K562 (cell line): ENCODE data around the gene MXD3. TPM values are rescaled to one million over a fixed set of nuclear protein-coding genes. Genes with fewer than 3 reads are reported as not detected.
A peak's percentile ranks its signal among the peaks of the same experiment; 100 is the strongest.

ENCODE experiments used
- CHD4 ChIP-seq: fragments of 200-600 bp; sonication (generic); IDR thresholded peaks from 3 replicates; pipeline ENCODE4 v1.6.1; 2012; ENCODE audit warnings: low read depth, mild to moderate bottlenecking, mixed read lengths, low read length, inconsistent platforms; ENCODE audit not compliant: insufficient read depth, insufficient replicate concordance, poor library complexity, severe bottlenecking
- CSDE1 ChIP-seq, 2 experiments: fragments of 450-650 bp; IDR thresholded peaks; 2 replicates each; pipeline ENCODE4 v1.6.1; 2016; ENCODE audit warnings: mild to moderate bottlenecking in 1 of 2
- EGR1 ChIP-seq: fragments of 450-650 bp; conservative IDR thresholded peaks from 2 replicates; pipeline ENCODE4 v1.6.1; 2017; ENCODE audit warnings: mild to moderate bottlenecking
- ETV1 ChIP-seq: fragments of 450-650 bp; conservative IDR thresholded peaks from 2 replicates; pipeline ENCODE4 v1.6.1; 2016; ENCODE audit warnings: missing genetic modification characterization, control low read depth, low read depth, missing compliant biosample characterization
- HIVEP1 ChIP-seq: fragments of 250-450 bp; sonication (Bioruptor Pico); IDR thresholded peaks from 2 replicates; pipeline ENCODE4 v1.4.0; 2020; ENCODE audit warnings: mild to moderate bottlenecking
- KHSRP ChIP-seq: fragments of 450-650 bp; IDR thresholded peaks from 2 replicates; pipeline ENCODE4 v1.6.1; 2017
- MAZ ChIP-seq, 2 experiments: fragments of 450-650 bp in 1 of 2; sonication (generic) in 1 of 2; formaldehyde crosslinking; IDR thresholded peaks in 1 of 2; conservative IDR thresholded peaks in 1 of 2; 2 replicates each; pipeline versions ENCODE4 v1.4.0 to v1.5.0; 2020; ENCODE audit warnings: mild to moderate bottlenecking in 1 of 2, missing genetic modification reagents in 1 of 2
- NONO ChIP-seq, 2 experiments: fragments of 200-400 bp in 1 of 2; fragments of 450-650 bp in 1 of 2; formaldehyde crosslinking in 1 of 2; IDR thresholded peaks; 2 replicates each; pipeline ENCODE4 v1.6.1; 2017; ENCODE audit warnings: low read depth in 2 of 2, mild to moderate bottlenecking in 2 of 2, moderate library complexity in 2 of 2, low read length in 1 of 2
- RUNX1 ChIP-seq: sonication (generic); IDR thresholded peaks from 2 replicates; pipeline ENCODE4 v1.6.1; 2016; ENCODE audit warnings: antibody characterized with exemption, low read depth
- SNRNP70 ChIP-seq: fragments of 200-400 bp; formaldehyde crosslinking; optimal IDR thresholded peaks from 2 replicates; pipeline ENCODE3; 2017; ENCODE audit warnings: low read depth, low read length
- SRSF1 ChIP-seq: fragments of 200-400 bp; formaldehyde crosslinking; IDR thresholded peaks from 2 replicates; pipeline ENCODE4 v1.6.1; 2017; ENCODE audit warnings: mild to moderate bottlenecking, low read depth, low read length, moderate library complexity
- TAF15 ChIP-seq: fragments of 200-400 bp; formaldehyde crosslinking; IDR thresholded peaks from 2 replicates; pipeline ENCODE4 v1.6.1; 2017; ENCODE audit warnings: mild to moderate bottlenecking, low read depth, low read length, moderate library complexity
- TCF7 ChIP-seq: sonication (generic); IDR thresholded peaks from 2 replicates; pipeline ENCODE4 v1.6.1; 2016; ENCODE audit warnings: antibody characterized with exemption, borderline replicate concordance
- ZNF124 ChIP-seq: sonication (generic); formaldehyde crosslinking; IDR thresholded peaks from 2 replicates; pipeline ENCODE4 v1.8.1; 2022; ENCODE audit warnings: missing genetic modification reagents
- ZNF224 ChIP-seq: sonication (generic); formaldehyde crosslinking; IDR thresholded peaks from 2 replicates; pipeline ENCODE4 v1.8.0; 2022; ENCODE audit warnings: mild to moderate bottlenecking, missing genetic modification reagents
- ZNF232 ChIP-seq: sonication (generic); formaldehyde crosslinking; IDR thresholded peaks from 2 replicates; pipeline ENCODE4 v1.8.0; 2022; ENCODE audit warnings: mild to moderate bottlenecking, missing genetic modification reagents
- ZNF274 ChIP-seq: IDR thresholded peaks from 2 replicates; pipeline ENCODE4 v1.6.1; 2011; ENCODE audit warnings: low read depth, mild to moderate bottlenecking, low read length, moderate library complexity, borderline replicate concordance
- ZNF408 ChIP-seq: fragments of 250-450 bp; sonication (Bioruptor Pico); IDR thresholded peaks from 2 replicates; pipeline ENCODE4 v1.4.0; 2020; ENCODE audit warnings: low read depth, mild to moderate bottlenecking, moderate library complexity
- ZNF785 ChIP-seq: fragments of 250-450 bp; sonication (Bioruptor Pico); IDR thresholded peaks from 2 replicates; pipeline ENCODE4 v1.4.0; 2020; ENCODE audit warnings: mild to moderate bottlenecking
- ZSCAN29 ChIP-seq: fragments of 450-650 bp; IDR thresholded peaks from 2 replicates; pipeline ENCODE4 v1.6.1; 2017
- polyA plus RNA-seq, 8 experiments: library from polyadenylated mRNA; depleted of rRNA in 4 of 8; stranded (reverse) in 5 of 8; unstranded in 3 of 8; fragments of >200 nt; fragmentation: Nextera tagmentation in 2 of 8; fragmentation: Illumina TruSeq in 1 of 8; extraction: Ambion mirVana in 2 of 8; extraction: Trizol in 1 of 8; gene quantifications; 2 replicates each; pipeline versions ENCODE4 v1.2.1 to v1.2.3, GENCODE V29; 2011 to 2014; ENCODE audit warnings: inconsistent platforms in 1 of 8, missing spikeins in 1 of 8
- total RNA-seq, 7 experiments: library from RNA; depleted of rRNA in 6 of 7; stranded (reverse); fragments of >200 nt in 6 of 7; fragmentation: Illumina TruSeq in 2 of 7; extraction: Trizol in 2 of 7; gene quantifications; 2 replicates each; pipeline versions ENCODE4 v1.2.1 to v1.2.3, GENCODE V29; 2011 to 2021; ENCODE audit warnings: low replicate concordance in 1 of 7
- TF ChIP-seq, protein P1 (sequence below): IDR thresholded peaks from 2 replicates; pipeline ENCODE4 v1.6.1; 2011; ENCODE audit warnings: borderline replicate concordance, low read depth, mild to moderate bottlenecking, moderate library complexity, low read length; ENCODE audit not compliant: insufficient read depth, poor library complexity, severe bottlenecking
- TF ChIP-seq, protein P2 (sequence below): fragments of 450-650 bp; conservative IDR thresholded peaks from 2 replicates; pipeline ENCODE4 v1.6.1; 2016; ENCODE audit warnings: missing genetic modification characterization, low read depth, mild to moderate bottlenecking, missing compliant biosample characterization, moderate library complexity
- TF ChIP-seq, protein P3 (sequence below): IDR thresholded peaks from 2 replicates; pipeline ENCODE4 v1.6.1; 2016; ENCODE audit warnings: missing genetic modification characterization, missing compliant biosample characterization
- TF ChIP-seq, protein P4 (sequence below): fragments of 250-450 bp; sonication (Bioruptor Pico); IDR thresholded peaks from 2 replicates; pipeline ENCODE4 v1.9.0; 2021; ENCODE audit warnings: mild to moderate bottlenecking

The MXD3 gene
- total and polyA plus RNA-seq, 9 of the 15 experiments (the other 6 are each of a cell fraction or from before 2014, with no cell fraction given), result 0.28 to 24.8 (median 4.5) TPM

DNA sequence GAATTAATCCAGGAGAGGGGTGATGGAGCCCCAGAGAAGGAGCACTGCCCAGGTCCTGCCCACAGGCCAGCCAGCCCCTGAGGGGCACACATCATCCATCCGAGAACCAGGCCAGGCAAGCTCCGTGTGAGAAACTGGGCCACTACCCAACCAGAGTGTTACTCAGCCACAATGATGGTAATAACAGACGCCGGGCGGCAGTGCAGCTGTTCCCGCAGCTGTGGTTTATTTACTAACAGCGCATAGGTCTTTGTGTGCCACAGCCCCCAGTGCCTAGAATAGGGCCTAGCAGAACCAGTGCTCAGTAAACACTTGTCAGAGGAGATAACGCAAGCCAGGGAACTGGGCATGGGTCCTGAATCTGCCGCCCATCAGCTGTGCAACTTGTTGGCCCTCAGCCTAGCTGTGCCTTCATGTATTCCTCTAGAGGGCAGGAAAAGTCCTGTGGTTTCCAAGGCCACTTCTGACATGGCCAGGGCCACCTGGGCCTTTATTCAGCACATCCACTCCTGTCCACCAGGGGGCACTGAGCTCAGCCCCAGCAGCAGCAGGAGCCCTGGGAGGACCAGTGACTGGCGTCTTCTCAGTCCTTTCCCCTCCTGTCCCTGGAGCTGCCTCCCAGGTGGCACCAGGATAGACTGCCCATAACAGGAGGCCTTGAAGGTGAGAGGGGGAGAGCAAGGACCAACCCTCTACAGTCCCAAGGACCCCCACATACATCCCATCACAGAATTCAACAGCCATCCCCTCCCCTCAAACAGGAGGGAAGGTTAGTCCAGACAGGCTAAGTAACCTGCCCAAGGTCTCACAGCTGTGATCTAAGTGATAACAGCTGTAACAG lies 2.1 kb downstream of the MXD3 start (continued):
- TF ChIP-seq NONO (IDR thresholded peaks at IDR 0.05; ENCODE audit: low read depth in 2 of 2, low read length in 1 of 2), result 0 out of 4 replicates have a peak, but pooled peaks of 1 of the 2 experiments have one; percentile 24
- no peak for TF ChIP-seq SNRNP70
- TF ChIP-seq TCF7, result no peak
- TF ChIP-seq ZNF785 (CRISPR knock-in tag), result no peak
- TF ChIP-seq ETV1, result no peak
- TF ChIP-seq, protein P1, sequence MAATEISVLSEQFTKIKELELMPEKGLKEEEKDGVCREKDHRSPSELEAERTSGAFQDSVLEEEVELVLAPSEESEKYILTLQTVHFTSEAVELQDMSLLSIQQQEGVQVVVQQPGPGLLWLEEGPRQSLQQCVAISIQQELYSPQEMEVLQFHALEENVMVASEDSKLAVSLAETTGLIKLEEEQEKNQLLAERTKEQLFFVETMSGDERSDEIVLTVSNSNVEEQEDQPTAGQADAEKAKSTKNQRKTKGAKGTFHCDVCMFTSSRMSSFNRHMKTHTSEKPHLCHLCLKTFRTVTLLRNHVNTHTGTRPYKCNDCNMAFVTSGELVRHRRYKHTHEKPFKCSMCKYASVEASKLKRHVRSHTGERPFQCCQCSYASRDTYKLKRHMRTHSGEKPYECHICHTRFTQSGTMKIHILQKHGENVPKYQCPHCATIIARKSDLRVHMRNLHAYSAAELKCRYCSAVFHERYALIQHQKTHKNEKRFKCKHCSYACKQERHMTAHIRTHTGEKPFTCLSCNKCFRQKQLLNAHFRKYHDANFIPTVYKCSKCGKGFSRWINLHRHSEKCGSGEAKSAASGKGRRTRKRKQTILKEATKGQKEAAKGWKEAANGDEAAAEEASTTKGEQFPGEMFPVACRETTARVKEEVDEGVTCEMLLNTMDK, result peak; percentile 89
- TF ChIP-seq RUNX1, result no peak
- no peak for TF ChIP-seq ZNF224 (CRISPR knock-in tag)
- no peak for TF ChIP-seq ZNF274
- no peak for TF ChIP-seq CHD4
- TF ChIP-seq, protein P2, sequence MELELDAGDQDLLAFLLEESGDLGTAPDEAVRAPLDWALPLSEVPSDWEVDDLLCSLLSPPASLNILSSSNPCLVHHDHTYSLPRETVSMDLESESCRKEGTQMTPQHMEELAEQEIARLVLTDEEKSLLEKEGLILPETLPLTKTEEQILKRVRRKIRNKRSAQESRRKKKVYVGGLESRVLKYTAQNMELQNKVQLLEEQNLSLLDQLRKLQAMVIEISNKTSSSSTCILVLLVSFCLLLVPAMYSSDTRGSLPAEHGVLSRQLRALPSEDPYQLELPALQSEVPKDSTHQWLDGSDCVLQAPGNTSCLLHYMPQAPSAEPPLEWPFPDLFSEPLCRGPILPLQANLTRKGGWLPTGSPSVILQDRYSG, result no peak
- no peak for TF ChIP-seq TAF15
- TF ChIP-seq ZNF232 (CRISPR knock-in tag), result no peak
- TF ChIP-seq, protein P3, sequence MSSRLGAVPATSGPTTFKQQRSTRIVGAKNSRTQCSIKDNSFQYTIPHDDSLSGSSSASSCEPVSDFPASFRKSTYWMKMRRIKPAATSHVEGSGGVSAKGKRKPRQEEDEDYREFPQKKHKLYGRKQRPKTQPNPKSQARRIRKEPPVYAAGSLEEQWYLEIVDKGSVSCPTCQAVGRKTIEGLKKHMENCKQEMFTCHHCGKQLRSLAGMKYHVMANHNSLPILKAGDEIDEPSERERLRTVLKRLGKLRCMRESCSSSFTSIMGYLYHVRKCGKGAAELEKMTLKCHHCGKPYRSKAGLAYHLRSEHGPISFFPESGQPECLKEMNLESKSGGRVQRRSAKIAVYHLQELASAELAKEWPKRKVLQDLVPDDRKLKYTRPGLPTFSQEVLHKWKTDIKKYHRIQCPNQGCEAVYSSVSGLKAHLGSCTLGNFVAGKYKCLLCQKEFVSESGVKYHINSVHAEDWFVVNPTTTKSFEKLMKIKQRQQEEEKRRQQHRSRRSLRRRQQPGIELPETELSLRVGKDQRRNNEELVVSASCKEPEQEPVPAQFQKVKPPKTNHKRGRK (tag), result no peak
- TF ChIP-seq MAZ (CRISPR knock-in tag; conservative IDR thresholded peaks at IDR 0.05 in 1 of 2, IDR thresholded peaks at IDR 0.05 in 1 of 2), result peak in 1 of 2 experiments; percentile 68; a peak in 1 of 4 replicates
- TF ChIP-seq ZNF124 (CRISPR knock-in tag), result no peak
- TF ChIP-seq EGR1, result no peak
- no peak for TF ChIP-seq ZNF408 (CRISPR knock-in tag)
- no peak for TF ChIP-seq HIVEP1 (CRISPR knock-in tag)
- TF ChIP-seq, protein P4, sequence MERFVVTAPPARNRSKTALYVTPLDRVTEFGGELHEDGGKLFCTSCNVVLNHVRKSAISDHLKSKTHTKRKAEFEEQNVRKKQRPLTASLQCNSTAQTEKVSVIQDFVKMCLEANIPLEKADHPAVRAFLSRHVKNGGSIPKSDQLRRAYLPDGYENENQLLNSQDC (CRISPR knock-in tag), result no peak
- TF ChIP-seq CSDE1 (IDR thresholded peaks at IDR 0.05), result no peak
- no peak for TF ChIP-seq KHSRP
- no peak for TF ChIP-seq ZSCAN29
- TF ChIP-seq SRSF1, result no peak
